GM21447 (cell line): ENCODE results near the gene COBLL1.
"Not testable (repeated sequence)": the region's sequence is repeated elsewhere in the genome, so short reads cannot be mapped to it uniquely, and the experiment has no call there.

Experiments used
- ATAC-seq: cut with Tn5 transposase; IDR thresholded peaks from one replicate; pipeline ENCODE4 v1.9.1; 2021; ENCODE audit not compliant: unreplicated experiment

COBLL1 gene

GRCh38 chr2:164719996-164720941 is 121.4 kb downstream of the COBLL1 start:
- no peak for ATAC-seq

- no peak for ATAC-seq
These were observed 124.4 kb downstream of the COBLL1 start for GRCh38 chr2:164717000-164717803.

DNA sequence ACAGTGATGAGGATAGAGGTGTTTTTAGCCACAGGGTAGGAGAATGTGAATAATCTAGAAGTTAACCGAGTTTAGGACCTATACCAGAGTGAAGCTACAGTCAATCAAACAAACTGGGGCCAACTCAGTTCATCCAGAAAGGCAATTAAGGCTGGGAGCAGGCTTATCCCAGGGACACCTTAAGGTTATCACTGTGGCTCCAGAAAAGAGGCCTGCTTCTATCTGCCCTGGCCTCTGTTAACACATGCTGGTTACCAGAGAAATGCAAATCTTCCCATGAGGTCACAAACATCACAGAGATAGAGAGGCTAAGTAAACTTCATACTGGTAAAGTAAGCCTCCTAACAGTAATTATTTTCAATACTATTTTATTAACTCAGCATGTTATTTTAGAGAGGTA is 127.2 kb downstream of the COBLL1 start:
- no peak for ATAC-seq

DNA sequence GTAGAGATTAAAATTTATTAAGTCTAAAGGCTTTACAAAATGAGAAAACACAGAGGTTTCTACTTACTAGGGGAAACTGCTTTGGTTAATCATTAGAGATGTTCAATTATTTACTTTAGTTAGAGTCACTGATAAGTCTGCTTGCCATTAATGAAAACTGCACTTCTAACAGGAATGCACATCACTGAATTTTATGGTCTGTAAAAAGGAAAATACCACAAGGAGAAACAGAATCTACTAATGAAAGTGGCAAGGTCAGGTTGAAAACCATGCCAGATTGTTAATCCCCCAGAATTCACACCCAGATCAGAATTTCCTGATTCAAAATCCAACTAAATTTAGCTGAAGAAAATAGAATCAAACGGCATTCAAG is 129.9 kb downstream of the COBLL1 start:
- peak; percentile 54 for ATAC-seq

DNA sequence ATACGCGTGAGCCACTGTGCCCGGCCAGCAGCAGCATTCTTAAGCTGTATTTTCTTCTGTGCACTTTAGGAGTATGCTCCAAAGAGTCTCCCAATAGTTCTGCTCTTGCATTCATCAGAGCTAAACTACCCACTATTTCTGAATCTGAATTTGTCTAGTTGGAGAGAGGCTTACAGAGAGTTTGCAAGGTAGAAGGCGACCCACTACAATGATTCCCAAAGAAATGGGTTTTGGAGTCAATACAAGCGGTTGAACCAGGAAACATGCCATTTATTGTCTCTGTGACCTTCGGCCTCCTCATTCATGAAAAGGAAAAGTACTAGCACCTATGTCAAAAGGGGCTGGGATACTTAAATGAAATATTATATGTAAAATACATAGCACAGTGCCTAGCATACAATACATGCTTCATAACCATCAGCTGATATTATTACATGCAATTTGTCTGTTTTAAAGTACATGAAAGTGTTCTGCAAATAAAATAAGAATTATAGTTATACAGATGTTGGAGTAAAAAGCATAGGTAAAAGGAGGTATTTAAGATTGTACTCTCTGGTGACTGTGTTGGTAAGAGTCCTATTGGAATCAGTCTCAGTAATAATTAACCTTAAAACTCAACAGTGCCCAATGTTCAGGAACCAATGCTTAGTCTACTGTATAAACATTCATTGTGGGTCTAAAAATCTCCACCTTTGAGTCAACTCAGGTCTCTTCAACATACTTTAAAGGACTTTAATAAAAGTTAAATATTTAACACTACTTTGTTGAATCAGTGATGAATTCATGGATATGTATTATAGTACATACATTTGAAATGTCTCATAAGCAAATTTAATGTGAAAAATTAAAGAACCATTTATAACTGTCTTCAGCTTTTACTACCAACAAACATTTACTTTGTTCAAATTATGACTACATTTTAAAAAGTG is 130.5 kb downstream of the COBLL1 start:
- ATAC-seq = peak; percentile 36

DNA sequence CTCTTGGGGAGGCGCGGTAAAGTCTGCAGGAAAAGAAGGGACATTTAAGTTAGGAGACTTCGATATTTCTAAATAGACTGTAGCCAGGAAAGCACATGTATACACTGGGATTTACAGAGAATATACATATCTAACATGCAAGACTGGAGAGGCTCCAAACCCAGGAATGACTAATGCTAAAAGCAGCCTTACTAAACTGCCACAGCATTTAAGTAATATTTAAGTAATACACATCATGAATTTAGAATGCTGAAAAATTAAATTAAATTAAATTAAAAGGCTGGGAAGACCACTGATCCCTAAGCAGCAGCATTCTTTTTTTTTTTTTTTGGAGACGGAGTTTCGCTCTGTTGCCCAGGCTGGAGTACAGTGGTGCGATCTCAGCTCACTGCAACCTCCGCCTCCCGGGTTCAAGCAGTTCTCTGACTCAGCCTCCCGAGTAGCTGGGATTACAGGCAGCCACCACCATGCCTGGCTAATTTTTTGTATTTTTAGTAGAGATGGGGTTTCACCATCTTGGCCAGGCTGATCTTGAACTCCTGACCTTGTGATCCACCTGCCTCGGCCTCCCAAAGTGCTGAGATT is 131.3 kb downstream of the COBLL1 start:
- ATAC-seq = not testable (repeated sequence)

DNA sequence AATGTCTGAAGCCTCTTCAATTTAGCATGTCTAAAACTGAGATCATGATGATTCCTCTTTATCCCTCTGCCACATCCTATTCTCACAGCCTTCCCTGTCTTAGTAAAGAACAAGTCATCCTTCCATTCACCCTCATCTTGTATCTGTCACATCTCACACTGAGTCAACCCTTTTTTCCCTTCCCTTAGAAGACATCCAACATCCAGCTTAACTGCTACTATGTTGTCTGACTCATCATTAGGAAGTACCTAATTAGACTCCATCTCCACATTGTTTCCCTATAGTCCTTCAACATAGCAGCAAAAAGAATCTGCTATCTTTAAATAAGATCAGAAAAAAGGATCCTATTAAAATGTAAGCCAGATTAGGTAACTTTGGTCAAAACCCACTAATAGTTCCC is 135.1 kb downstream of the COBLL1 start:
- no peak for ATAC-seq

DNA sequence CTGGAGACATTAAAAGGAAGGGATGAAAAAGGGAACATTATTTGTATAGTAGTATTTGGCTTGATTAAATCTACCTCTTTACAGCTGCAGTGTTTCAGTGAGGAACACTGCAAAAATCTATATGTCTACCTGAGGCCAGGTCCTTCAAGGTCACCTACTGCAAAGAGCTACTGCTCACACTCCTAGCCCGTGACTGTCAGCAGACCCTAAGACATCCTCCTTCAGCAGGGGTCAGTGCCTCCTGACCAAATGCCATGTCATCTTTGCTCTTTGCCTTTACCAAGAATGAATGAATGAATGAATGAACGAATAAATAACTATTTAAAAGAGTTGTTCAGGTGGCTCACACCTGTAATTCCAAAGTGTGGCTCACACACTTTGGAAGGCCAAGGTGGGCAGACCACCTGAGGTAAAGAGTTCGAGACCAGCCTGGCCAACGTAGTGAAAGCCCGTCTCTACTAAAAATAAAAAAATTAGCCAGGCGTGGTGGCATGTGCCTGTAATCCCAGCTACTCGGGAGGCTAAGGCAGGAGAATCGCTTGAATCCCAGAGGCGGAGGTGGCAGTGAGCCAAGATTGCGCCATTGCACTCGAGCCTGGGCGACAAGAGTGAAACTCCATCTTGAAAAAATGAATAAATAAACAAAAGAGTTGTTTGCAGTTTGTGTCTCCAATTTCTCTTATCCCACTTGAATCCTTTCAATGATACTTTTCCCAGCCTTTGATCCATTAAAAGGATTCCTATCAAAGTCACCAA is 136.0 kb downstream of the COBLL1 start:
- no peak for ATAC-seq

DNA sequence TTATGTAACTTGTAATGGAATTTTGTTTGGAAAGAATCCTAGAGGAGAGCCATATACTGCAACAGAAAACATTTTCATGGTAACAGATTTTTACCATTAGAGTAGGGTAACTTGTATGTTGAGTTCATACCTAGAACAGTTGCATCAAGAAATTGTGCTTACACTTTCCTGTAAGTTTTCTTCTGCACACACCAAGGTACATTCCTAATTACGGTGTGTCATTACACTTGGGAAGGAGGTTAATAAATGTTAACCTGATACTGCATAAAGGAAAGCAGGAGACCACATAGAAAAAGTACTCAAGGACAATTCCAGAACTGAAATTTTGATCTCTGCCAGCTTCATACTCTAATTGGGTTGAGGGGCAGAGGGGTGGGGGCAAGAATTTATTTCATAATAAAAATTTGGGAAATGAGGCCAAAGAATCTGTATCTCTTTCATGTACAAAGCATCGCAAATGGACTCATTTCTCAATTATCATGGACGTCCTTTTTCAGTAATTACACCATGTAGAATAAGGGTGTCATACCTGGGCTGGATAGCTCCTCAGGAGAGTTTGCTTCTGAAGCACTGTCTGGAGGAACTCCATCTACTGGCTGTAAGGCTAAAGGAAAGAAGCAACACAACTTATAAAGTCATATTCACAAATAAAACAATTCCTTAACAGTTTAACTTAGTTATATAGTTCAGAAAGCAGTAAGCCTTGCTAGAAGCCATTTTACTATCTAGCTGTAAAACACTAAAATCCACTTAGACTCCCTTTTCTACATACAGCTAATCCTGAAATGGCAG is 137.5 kb downstream of the COBLL1 start:
- no peak for ATAC-seq

- ATAC-seq = no peak
These were observed 140.1 kb downstream of the COBLL1 start for GRCh38 chr2:164701565-164701964.

GRCh38 chr2:164700390-164700789 is 141.2 kb downstream of the COBLL1 start:
- no peak for ATAC-seq

DNA sequence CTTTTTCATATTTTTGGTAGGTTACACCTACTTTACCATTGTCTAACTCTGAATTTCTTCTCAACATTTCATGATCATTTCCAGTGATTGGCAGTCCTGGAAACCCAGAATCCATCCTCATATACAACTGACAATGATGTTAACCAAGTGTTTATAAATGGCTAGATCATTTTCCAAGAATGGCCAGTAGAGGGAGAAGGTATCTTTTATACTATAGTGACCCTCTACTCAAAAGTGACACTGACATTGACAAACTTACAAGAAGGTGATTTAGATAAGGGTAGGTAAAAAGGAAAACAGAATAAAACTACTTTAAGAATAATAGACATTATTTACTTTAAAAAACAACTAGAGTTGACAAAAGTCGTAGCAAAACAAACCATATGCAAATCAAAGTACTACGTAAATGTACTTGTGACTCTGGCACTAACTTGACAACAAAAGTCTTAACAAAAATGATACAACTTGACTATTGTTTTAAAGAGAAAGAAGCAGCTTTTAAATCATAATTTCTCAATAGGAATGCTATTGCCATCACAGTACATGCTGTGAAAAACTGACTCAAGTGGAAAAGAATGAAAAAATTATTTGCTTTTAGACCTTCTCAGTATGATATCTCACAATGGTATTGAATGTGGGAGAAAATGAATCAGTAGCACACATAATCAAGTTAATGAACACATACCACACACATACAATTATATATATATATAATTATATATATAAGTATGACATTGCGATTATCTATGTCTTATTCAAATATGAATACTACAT is 143.7 kb downstream of the COBLL1 start:
- no peak for ATAC-seq

GRCh38 chr2:164696634-164697033 is 145.0 kb downstream of the COBLL1 start:
- no peak for ATAC-seq

- ATAC-seq = no peak
These were observed 147.3 kb downstream of the COBLL1 start for GRCh38 chr2:164694275-164694695.

DNA sequence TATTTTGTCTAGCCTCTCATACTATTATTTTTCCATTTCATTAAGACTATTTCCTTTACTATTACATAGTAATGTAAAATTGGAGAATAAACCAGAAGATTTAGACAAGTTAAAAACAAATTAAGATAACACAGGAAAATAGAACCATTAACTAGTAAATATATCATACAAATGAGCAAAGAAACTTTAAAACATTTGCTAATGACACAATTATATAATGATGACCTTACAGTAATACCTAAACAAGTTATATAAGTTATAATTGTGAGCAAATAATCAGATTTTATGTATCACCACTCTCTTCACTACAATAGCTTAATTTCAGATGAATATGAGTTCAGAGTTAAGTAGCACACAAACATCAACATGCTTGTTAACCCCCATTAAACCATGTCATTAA is 147.8 kb downstream of the COBLL1 start:
- ATAC-seq = no peak

DNA sequence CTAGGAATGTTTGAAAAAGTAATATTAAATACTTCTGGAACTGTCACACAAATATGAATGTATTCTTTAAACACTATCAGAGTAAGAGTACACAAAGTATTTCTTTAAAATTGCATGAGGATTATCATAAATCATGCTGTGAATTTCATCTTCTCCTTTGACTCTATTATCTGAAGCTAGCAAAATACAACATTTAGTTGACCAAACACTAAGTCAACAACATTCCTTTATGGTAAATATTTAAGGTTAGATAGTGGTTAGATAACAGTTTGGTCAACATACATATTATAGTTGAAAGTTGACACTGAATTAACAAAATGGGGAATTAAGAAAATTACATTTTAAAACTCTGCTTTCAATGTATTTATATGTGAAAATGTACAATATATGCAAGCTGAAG is 148.2 kb downstream of the COBLL1 start:
- no peak for ATAC-seq

GRCh38 chr2:164692958-164693357 is 148.7 kb downstream of the COBLL1 start:
- ATAC-seq = no peak

- ATAC-seq = no peak
These were observed 149.5 kb downstream of the COBLL1 start for GRCh38 chr2:164692114-164692513.
